ENCODE measurements around the gene HOMER2.
A peak's percentile ranks its signal among the peaks of the same experiment; 100 is the strongest.

- peak; percentile 54 to 64 for TF ChIP-seq CTCF (IDR thresholded peaks at IDR 0.05)
- no peak for TF ChIP-seq POLR2AphosphoS5 (IDR thresholded peaks at IDR 0.05)
- no peak for TF ChIP-seq POLR2A (IDR thresholded peaks at IDR 0.05)
- TF ChIP-seq EP300 (IDR thresholded peaks at IDR 0.05), result no peak
These were observed 102.7 kb downstream of the HOMER2 start for GRCh38 chr15:82849556-82850512.

All from suprapubic skin (tissue), 4 donors.